ENCODE data around the gene ITGB4. TPM values are rescaled to one million over a fixed set of nuclear protein-coding genes. Genes with fewer than 3 reads are reported as not detected.

The ITGB4 gene
- total and polyA plus RNA-seq, 9 of the 15 experiments (the other 6 are each of a cell fraction or from before 2014, with no cell fraction given), result 0.05 to 2.8 (median 0.76) TPM; not detected in 3

DNA sequence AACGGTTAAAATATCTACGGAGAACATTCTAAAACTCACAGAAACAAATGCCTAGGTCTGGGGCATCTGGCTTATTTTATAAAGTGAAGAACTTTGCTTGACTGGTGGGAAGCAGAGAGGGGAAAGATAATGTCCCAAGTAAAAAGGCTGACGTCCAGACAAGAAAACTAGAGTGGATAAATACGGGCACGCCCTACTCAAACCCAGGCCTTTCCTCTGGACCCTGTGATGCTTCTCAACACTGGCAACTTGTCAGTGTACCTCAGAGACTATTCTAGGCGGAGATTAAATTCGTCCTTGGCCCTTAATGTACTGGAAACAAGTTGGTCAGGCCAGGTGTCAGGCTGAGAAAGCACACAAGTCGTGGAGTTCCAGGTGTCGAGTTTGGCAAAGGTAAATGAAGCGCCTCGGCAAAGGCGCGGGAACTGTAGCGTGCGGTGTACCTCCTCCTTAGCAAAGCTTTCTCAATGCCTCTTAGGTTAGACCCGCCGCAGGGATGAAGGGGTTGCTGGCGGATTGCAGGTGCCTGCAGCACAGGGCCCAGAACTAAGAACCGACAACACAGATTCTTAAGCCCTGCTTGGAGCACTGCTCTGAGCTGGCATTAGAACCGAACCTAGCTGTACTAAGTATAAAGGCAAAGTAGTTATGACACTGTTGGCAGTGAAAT, 62.7 kb downstream of the ITGB4 start (continued):
- TF ChIP-seq E2F1 (CRISPR knock-in tag; IDR thresholded peaks at IDR 0.05) (peak; percentile 39; the same call in 1 of the 2 replicates), RB1 (IDR thresholded peaks at IDR 0.05; ENCODE audit: low read depth) (0 out of 2 replicates have a peak, but pooled peaks have one; percentile 24), ZFX (CRISPR knock-in tag; IDR thresholded peaks at IDR 0.05) (peak; percentile 41; the same call in 1 of the 2 replicates), NR2C2 (CRISPR knock-in tag; IDR thresholded peaks at IDR 0.05) (no peak), NR2C2 (tag; IDR thresholded peaks at IDR 0.05) (0 out of 2 replicates have a peak, but pooled peaks have one; percentile 3), POLR2A (conservative IDR thresholded peaks at IDR 0.05) (peak; percentile 56), POLR2B (IDR thresholded peaks at IDR 0.05; ENCODE audit: low read depth, partially characterized antibody) (no peak), ZNF592 (IDR thresholded peaks at IDR 0.05) (0 out of 2 replicates have a peak, but pooled peaks have one; percentile 21), NBN (IDR thresholded peaks at IDR 0.05; ENCODE audit: low read depth) (0 out of 2 replicates have a peak, but pooled peaks have one; percentile 14), ZBTB17 (CRISPR knock-in tag; IDR thresholded peaks at IDR 0.05) (peak; percentile 14; the same call in 1 of the 2 replicates), EGR1 (conservative IDR thresholded peaks at IDR 0.05) (no peak), ZNF57 (CRISPR knock-in tag; IDR thresholded peaks at IDR 0.05) (0 out of 2 replicates have a peak, but pooled peaks have one; percentile 59), ZSCAN32 (CRISPR knock-in tag; IDR thresholded peaks at IDR 0.05) (peak; percentile 31; the same call in 1 of the 2 replicates), ZNF589 (CRISPR knock-in tag; IDR thresholded peaks at IDR 0.05; ENCODE audit: low read depth) (peak; percentile 75; the same call in 1 of the 2 replicates), DPF2 (IDR thresholded peaks at IDR 0.05) (peak; percentile 12; the same call in 1 of the 2 replicates), BRD9 (IDR thresholded peaks at IDR 0.05; ENCODE audit: low read depth, partially characterized antibody) (peak; percentile 83), ZC3H8 (IDR thresholded peaks at IDR 0.05) (0 out of 2 replicates have a peak, but pooled peaks have one; percentile 47)
- TF ChIP-seq, protein P1, sequence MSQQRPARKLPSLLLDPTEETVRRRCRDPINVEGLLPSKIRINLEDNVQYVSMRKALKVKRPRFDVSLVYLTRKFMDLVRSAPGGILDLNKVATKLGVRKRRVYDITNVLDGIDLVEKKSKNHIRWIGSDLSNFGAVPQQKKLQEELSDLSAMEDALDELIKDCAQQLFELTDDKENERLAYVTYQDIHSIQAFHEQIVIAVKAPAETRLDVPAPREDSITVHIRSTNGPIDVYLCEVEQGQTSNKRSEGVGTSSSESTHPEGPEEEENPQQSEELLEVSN (IDR thresholded peaks at IDR 0.05; ENCODE audit: borderline replicate concordance in 1 of 2, extremely low read depth in 1 of 2, insufficient read depth in 1 of 2, insufficient read length in 1 of 2, low read depth in 1 of 2, low read length in 1 of 2, poor library complexity in 1 of 2, severe bottlenecking in 1 of 2), result peak; percentile 81 to 85
- TF ChIP-seq, protein P2, sequence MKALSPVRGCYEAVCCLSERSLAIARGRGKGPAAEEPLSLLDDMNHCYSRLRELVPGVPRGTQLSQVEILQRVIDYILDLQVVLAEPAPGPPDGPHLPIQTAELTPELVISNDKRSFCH (CRISPR knock-in tag; IDR thresholded peaks at IDR 0.05), result no peak
- TF ChIP-seq, protein P2 (tag; IDR thresholded peaks at IDR 0.05), result 0 out of 2 replicates have a peak, but pooled peaks have one; percentile 50
- TF ChIP-seq, protein P3, sequence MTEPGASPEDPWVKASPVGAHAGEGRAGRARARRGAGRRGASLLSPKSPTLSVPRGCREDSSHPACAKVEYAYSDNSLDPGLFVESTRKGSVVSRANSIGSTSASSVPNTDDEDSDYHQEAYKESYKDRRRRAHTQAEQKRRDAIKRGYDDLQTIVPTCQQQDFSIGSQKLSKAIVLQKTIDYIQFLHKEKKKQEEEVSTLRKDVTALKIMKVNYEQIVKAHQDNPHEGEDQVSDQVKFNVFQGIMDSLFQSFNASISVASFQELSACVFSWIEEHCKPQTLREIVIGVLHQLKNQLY (CRISPR knock-in tag; conservative IDR thresholded peaks at IDR 0.05), result 0 out of 4 replicates have a peak, but pooled peaks of 1 of the 2 experiments have one; percentile 9

Data from K562 (cell line).